HG03060 (cell line): ENCODE data around the gene TMEM245.
"Not testable (repeated sequence)": the region's sequence is repeated elsewhere in the genome, so short reads cannot be mapped to it uniquely, and the experiment has no call there.

ENCODE experiments used
- ATAC-seq: cut with Tn5 transposase; IDR thresholded peaks from one replicate; pipeline ENCODE4 v1.9.1; 2021; ENCODE audit warnings: low read depth, moderate number of reproducible peaks; ENCODE audit not compliant: unreplicated experiment

The TMEM245 gene

GRCh38 chr9:109072133-109072692, 47.5 kb downstream of the TMEM245 start:
- no peak for ATAC-seq

GRCh38 chr9:109068764-109069163, 51.0 kb downstream of the TMEM245 start:
- no peak for ATAC-seq

- ATAC-seq = no peak
Measured at GRCh38 chr9:109064963-109065702, 54.6 kb downstream of the TMEM245 start.

DNA sequence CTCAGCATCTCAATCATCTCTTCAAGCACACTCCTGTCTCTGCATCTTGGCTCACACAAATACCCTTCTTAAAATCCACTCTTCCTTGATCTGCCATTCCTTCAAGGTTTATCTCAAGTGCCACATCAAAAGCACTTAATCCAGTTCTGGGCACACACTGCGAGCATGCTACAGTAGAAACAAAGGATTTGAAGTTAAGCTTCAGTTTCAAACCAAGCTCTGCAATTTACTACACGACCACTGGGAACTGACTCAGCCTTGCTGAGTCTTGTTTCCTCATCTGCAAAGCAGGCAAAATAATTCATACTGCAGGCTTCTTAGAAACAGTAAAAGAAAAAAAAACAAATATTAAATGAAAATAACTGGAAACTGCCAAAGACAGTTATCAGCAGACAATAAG, 56.0 kb downstream of the TMEM245 start:
- ATAC-seq = no peak

GRCh38 chr9:109062543-109062942, 57.2 kb downstream of the TMEM245 start:
- no peak for ATAC-seq

DNA sequence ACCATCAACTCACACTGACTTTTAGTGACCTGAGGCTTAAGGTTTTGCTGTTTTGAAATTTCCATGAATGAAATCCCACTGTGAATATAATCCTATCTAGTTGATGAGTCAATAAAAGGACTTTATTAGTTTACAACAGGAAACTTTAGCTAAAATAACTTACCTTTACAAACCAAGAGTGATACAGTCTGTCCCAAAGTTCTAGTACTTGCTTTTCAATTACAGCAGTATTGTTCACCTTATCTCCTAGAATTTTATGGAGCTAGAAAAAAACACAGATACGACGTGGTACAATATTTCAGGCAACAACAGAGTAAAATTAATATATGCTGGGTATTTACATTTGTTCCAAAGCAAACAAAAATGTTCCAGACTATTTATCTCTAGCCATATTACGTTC, 59.6 kb downstream of the TMEM245 start:
- no peak for ATAC-seq

- not testable (repeated sequence) for ATAC-seq
Measured at GRCh38 chr9:109053121-109053520, 66.6 kb downstream of the TMEM245 start.

- no peak for ATAC-seq
Measured at GRCh38 chr9:109052416-109052815, 67.3 kb downstream of the TMEM245 start.

DNA sequence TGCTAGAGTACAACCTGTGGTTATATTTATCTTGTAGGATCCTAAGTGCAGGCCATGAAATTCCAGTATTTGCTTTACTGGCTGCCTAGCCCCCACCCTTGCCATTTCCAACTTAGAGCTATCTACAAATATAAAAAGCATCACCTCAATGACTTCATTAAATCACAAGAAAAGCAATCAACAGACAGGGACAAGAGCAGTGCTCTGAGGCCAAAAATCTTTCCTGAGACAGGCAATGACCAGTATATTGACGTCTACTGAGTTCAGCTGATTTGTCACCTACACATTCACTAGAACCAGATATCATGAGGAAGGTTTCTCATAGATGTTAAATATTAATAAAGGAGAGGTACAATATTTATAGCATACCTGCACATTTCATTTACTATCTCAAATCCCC, 68.0 kb downstream of the TMEM245 start:
- no peak for ATAC-seq

GRCh38 chr9:109050444-109050843, 69.3 kb downstream of the TMEM245 start:
- ATAC-seq = no peak

- ATAC-seq = no peak
Measured at GRCh38 chr9:109048822-109049221, 70.9 kb downstream of the TMEM245 start.

DNA sequence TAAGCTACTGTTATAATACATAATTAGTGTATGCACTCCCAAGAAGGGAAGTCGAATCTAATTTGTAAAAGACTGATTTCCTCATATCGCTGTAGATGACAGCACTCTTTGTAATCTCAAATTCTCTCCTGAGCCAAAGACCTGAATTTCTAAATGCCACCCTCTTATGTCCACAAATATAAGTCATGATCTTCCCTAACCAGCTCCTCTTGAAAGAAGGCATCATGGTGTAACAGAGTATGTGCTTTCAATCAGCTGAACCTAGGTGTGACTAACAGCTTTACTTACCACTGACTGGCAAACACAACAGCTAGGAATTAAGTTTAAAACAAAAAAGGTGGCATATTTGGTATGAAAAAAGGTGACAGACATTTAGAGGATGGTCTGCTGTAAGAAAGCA, 72.5 kb downstream of the TMEM245 start:
- ATAC-seq = no peak

GRCh38 chr9:109046346-109046745, 73.4 kb downstream of the TMEM245 start:
- ATAC-seq = no peak

DNA sequence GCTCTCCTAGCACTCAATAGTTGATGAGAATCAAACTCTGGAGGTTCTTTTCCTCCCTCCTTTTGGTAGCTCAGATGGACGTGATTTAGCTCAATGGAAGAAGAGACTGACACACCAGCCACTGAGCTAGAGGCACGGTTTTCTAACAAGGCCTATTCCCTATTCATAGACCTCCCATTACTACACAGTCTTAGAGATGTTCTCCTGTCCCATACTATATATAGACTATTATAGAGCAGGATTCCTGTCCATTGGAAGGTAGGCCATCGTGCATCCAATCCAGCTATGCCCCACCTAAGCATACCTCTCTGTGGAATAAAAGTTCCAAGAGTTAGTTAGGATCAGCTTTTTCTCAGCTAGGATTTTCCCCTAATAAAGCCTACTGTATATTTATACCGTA, 76.2 kb downstream of the TMEM245 start:
- ATAC-seq = no peak

- ATAC-seq = no peak
Measured at GRCh38 chr9:109040571-109040970, 79.2 kb downstream of the TMEM245 start.

- ATAC-seq = no peak
Measured at GRCh38 chr9:109039539-109039938, 80.2 kb downstream of the TMEM245 start.

GRCh38 chr9:109037946-109038715, 81.6 kb downstream of the TMEM245 start:
- ATAC-seq = no peak

- ATAC-seq = no peak
Measured at GRCh38 chr9:109036744-109037680, 82.7 kb downstream of the TMEM245 start.

- no peak for ATAC-seq
Measured at GRCh38 chr9:109035684-109036423, 83.9 kb downstream of the TMEM245 start.
